NCI-H82 (cell line): ENCODE measurements around the gene EGFL8.
"Not testable (repeated sequence)": the region's sequence is repeated elsewhere in the genome, so short reads cannot be mapped to it uniquely, and the experiment has no call there.

ENCODE experiments used
- DNase-seq: peaks from one replicate; lab custom pipeline; 2025; lab: John Stamatoyannopoulos, UW

The EGFL8 gene

DNA sequence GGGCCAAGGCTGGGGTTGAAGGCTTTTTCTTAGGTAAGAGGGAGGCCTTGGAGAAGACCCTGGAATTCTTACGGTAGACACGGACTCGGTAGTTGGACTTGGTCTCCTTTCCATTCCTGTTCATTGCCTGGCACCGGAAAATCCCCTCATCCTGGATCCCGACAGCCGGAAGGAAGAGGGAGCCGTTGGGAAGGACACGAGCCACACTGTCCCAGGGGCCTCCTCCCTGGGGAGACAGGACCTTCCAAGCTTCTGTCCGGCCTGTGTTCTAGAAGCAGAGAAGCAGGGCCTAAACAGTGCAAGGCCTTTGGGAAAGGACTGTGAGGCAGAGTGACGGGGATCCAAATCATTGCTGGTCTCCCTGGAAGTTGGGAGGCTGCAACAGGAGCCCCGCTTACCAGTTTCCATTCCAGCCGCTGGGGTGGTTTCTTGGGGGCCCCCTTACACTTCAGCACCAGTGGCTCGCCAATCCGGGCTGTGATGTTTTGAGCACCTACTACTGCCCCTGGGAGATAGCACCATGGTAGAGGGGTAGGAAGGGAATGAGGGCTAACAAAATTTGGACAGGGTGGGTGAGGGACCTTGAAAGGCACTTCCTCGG lies 19.2 kb downstream of the EGFL8 start:
- no peak for DNase-seq

DNA sequence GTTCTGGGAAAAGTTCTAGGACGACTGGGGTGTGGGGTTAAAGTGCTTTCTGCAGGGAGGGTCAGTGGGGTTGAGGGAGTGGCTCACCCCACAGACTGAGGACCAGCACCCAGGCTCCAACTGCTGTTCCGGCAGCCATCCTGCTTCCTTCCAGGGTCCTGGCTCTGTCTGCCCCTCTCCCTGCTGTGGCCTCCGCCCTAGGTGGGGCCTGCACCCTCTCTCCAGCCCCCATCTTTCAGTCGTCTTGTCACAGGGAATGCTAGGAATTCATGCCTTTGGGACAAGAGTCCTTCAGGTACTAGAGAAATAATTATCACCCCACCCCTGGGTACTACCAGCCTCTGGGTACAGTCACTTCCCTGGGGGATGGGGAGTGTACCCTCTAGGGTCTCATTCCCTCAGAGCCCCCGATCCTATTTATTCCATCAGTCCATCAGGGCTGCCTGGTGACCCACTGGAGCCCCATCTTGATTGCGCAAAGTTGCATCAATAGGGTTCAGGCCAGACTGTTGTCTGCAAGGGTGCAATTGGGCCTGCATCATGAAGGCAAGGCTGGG lies 19.8 kb downstream of the EGFL8 start, which contains the start of gene AGER:
Gene AGER (minus strand): TSS at position 170 of the 557 bp plus-strand sequence. CDS start 31 bp downstream, at position 139.
- no peak for DNase-seq

DNA sequence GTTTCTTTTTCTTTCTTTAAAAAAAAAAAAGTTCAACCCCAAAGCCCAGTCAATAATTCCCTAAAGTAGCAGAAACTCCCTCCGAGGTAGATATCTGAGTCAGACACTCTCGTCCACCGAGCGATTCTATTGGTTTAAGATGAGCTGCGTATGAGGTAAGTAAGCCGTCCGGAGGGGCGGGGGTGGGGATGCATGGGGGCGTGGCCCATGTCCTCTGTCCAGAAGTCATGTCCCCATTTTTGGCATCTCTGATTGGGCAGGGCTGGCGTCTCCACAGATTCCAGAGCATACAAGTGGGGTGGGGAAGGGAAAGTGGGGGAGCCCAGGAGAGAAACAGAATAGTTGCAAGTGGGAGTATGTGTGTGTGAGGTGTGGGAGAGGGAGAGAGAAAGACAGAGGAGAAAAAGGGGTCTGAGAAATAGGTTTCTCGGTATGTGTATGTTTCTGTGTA lies 21.3 kb downstream of the EGFL8 start:
- peak; percentile 88 for DNase-seq

DNA sequence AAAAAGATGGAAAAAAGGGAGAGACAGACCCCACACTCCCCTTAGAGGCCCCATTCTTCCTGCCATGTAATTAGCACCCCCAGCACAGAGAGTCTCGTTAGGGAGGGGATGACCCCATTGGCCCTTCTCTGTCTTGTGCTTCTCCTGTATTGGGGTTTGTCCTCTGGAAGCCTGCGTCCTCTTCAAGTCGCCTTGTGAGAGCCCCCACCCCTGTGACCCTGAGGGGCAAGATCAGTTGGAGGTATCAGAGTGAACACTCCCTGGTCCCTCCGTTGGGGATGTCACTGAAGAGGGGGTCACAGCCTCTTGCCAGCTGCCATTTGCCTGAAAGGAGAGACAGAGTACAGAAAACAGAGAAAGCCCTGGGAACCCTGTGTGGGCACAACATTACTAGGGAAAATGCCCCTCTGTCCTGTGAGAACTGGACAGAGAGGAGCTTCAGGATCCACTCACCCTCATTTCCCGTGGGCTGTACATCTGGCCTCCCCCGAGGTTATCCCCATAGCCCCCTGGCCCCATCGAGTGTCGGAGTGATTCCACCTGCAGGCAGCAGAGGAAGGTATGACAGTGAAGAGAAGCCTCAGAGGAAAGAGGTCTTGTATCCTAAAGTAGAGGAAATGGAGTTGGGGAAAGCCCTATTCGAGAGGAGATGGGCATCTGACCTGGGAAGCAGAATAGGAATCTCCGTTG lies 21.9 kb downstream of the EGFL8 start:
- DNase-seq, result not testable (repeated sequence)

DNA sequence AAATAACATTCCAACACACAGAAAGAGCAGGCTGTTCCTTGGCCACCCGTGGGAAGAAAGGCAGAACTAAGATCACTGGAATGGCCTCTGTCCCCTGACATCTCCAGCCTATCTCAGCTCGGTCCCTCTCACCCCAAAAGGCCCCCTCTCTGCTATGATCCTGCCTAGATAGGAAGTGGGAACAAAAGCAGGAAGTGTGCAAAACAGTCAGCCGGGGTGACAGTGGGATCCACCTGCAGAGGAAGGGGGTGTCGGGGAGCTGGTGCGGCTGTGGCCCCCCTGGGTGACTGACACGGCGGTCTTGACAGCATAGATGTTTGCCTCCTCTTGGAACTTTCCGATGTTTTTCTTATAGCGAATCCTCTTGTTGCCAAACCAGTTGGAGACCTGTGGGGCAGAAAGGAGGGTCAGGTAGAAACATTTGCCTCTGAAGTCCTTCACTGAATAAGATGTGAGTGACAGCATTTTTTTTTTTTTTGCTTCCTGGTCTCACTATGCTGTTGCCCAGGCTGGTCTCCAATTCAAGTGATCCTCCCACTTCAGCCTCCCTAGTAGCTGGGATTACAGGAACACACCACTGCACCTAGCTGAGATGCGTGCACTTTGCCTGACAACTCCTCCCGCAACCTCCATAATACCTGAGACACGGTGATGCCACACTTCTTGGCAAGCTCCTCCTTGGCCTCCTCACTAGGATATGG lies 22.8 kb downstream of the EGFL8 start:
- no peak for DNase-seq

DNA sequence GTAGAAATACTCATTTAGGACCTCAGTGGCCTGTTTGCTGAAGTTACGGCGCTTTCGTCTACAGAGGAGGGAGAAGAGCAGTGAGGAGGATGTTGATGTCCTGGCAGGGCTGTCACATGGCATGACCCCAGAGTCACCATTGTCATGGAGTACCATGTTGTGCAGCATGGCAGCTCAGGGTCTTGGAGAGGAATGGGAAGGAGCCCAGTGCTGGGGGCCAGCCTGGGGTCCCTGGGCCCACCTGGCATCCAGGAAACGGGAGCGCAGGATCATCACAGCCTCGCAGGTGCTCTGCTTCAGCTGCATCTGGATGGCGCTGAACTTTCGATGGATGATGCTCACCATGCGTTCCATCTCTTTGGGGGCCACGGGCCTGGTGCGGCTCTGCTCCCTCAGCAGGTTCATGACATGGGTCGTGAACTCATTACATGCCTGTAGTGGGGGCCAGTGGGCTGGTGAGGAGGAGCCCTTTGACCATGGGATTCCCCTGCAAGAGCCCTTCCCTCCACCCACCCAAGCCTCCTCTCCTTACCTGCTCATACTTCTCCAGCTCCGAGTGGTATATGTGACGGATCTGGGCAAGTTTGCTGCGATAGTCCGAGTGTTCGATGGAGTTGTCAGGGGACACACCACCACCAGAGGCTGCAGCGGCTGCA lies 23.5 kb downstream of the EGFL8 start:
- DNase-seq, result not testable (repeated sequence)

DNA sequence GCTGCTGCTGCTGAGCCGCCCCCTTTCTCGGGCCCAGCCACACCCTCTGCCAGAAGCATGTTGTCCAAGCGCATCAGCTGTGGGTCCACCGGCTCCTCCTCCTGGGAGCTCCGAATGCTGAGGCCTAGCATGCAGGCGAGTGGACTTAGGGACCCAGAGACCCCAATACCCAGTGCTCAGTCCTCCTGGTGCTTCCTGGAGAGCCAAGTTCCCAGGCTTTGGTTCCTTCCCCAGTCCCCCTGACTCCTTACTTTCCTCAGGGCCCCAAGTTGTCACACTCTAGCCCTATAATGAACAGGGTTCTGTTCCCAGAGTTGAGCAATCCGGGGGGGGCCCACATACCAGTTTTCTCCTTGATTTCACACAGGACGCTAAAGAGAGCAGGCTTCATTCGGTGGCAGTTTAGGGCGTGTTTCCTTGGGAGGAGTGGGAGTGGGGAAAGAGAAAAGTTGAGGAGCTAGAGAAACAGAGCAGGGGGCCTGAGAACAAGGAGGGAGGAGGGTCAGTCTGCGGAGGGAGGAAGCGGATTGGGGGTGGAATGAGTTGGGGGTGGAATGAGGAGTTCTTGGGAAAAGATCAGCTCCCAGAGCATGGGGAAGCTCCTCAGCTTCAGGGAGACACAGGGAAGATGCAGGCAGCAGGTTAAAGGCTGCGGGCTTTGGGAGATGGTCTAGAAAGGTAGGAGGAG lies 24.1 kb downstream of the EGFL8 start:
- DNase-seq, result no peak

DNA sequence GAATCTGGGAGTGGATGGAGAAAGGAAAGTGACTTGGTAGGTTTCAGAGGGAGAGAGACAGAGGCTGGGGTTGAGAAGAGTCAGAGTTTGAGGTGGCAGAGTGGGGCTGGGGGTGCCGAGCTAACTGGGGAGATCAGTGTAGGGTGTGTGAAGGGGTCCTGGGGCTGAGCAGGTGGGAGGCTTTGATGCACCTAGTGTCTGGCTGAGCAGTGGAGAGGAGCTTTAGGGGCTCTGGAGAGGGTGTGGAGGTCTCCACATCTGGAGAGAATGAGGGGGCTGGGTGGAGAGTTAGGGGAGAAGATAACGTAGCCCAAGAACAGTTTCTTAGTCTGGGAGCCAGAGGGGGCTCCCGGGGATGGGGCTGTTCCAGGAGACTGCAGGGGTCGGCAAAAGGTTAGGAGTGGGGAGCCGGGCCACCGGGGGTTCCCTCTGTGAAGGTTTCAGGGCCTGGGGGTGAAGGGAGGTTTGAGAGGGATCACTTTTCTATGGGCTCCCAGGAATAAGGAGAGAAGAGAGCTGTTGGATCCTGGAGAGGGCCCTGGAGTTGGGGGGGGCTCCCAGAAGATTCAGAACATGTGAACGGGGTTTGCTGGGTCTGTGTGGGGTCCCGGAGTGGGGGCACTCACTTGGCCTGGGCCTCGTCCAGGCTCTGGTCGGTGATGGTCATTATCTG lies 24.8 kb downstream of the EGFL8 start:
- DNase-seq, result no peak

DNA sequence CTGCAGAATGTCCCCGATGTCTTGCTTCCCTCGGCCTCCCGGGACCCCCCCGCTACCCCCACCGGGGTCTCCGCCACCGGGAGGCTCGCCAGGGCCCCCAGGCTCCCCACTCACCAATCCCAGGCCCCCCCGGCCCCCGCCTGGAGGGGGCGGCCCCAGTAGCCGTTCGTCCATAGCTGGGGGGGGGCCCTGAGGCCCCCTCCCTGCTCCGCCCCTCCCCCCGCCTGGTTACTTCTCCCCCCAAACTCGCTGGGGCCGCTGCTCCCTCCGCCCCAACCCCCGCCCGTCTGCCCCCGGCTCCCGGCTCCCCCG lies 25.3 kb downstream of the EGFL8 start:
- no peak for DNase-seq

DNA sequence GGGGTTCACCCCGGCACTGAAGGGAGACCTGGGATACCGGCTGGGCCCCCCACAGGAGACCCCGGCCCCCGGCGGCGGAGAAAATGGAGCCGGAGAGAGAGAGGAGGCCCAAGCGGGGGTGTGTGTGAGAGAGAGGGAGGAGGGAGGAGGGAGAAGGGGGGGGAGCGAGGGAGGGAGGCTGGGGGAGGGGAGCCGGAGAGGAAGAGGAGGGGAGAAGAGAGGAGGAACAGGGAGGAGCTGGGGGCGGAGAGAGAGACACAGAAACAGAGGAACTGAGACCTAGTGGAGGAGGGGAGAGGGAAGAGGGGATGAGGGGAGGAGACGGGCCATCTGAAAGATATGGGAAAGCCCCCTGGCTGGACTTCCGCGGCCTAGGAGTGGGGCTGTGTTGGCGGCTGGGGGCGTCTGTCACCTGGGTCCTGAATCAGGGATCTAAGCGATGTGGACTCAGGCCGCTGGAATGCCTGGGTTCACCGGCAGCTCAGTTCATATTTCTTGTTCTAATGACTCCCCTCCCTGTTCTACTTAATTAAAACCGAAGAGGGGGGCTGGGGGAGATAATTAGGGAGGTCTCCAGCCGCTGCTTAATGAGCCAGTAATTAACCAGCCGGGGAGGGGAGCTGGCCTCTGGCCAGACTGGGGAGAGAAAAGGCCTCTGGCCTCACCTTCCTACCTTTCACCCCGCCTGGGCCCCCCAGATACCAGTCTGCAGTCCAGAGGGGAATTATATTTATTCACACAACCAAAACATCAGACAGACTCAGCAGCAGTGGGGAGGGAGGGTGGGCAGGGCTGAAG lies 25.9 kb downstream of the EGFL8 start, which contains the start of gene PBX2:
Gene PBX2 (minus strand): TSS at position 149 of the 798 bp plus-strand sequence. CDS start 287 bp downstream, outside the sequence.
- peak; percentile 98 for DNase-seq

DNA sequence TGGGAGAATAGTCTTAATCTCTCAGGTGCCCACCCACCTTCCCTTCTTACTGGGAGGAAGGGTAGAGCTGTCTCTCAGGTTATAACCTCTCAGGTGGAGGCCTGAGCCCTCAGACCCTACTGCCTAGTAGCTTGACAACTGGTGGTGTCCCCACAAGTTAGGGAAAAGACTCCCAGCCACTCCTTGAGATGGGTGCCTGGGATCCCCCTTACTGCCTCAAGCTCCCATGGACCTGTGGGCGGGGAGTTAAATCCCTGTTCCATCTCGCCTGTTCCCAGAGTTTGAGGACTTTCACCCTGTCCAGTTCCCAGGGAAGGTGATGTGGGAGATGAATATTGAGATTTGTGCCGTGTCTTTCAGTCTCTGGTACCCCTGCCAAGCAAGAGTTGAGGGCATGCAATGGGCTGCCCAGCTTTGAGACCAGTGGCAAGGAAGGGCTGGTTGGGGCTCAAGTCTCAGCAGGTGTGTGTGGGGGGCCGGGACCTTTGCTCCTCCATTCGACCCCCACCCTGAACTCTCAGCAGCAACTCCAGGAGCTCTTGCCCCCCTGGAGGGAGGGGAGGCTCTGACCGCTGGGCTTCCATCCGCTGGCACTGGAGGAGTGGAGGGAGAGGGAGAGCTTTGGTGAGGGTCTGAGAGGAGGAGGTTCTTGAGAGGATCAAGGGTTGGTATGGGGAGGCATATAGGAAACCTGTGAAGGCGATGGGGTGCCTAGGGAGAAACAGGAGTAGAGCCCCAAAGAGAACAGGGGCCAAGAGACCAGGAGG lies 26.7 kb downstream of the EGFL8 start:
- no peak for DNase-seq

DNA sequence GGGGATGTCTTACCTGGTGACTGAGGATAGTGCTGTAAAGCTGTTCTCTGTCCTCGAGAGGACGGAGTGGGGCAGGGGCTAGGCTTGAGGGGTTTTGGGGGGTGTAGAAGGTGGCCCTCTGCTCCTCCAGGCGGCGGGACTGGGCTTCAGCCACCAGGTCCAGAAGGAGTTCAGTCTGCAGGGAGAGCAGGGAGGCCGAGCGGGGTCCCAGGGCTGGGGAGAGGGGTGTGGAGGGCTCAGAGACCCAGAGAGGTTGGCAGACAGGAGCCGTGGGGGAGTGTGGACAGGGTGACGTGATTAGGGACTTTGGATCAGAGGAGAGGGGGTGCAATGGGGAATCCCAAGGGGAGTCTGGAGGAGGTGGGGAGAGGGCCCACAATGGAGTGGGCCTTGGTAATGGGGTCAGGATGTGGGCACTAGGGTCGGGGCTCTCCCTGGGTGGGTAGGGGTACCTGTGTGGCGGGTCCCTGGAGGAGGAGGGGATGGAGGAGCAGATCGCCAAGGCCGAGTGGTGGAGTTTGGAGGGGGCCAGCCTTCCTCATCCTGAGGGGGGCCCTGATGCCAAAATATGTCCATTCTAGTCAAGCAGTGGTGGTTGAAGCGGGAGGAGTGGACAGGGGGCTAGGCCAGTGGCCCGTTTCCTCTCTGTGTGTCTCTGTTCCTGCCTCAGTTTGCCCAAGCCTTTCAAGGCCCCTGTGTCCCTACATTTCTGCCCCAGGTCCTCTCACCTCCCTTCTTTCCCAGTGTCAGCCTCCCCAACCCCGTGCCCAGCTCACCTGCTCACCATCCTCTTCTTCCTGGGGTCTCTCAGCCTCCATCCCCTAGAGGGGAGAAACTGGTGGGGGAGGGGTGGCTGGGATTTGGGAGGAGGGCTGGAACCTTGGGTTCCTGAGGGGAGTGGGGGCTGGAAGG lies 27.6 kb downstream of the EGFL8 start:
- DNase-seq, result no peak

DNA sequence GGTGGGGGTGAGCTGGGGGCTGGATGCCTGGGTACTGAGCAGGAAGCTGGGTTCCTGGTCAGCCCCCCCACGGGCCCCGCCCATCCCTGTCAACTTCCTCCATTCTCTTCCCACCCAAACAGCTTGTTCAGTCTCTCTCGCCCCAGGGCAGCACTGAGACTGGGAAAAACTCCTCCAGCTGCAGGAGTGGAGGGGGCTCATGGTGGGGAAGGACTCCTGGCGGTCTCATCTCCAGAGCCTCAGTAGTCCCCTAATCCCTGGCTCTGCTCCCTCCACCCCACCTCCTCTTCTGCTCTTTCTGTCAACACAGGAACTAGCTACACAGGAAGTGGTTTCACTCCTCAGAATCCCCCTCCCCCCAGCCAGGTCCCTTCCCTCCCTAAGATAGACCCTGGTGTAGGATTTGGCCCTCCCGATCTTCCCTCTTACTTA lies 28.2 kb downstream of the EGFL8 start, which contains the start of gene GPSM3:
Gene GPSM3 (minus strand): TSS at position 36 of the 432 bp plus-strand sequence. CDS start 130 bp downstream, outside the sequence.
- DNase-seq, result peak; percentile 64

DNA sequence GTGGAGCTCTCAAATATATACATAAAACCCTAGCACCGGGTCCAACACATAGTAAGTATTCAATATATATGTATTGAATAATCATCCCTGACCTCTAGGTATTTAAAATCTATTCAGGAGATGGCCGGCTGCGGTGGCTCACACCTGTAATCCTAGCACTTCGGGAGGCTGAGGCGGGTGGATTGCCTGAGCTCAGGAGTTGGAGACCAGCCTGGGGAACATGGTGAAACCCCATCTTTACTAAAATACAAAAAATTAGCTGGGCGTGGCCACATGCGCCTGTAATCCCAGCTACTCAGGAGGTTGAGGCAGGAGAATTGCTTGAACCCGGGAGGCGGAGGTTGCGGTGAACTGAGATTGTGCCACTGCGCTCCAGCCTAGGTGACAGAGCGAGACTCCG lies 28.7 kb downstream of the EGFL8 start:
- DNase-seq, result not testable (repeated sequence)

DNA sequence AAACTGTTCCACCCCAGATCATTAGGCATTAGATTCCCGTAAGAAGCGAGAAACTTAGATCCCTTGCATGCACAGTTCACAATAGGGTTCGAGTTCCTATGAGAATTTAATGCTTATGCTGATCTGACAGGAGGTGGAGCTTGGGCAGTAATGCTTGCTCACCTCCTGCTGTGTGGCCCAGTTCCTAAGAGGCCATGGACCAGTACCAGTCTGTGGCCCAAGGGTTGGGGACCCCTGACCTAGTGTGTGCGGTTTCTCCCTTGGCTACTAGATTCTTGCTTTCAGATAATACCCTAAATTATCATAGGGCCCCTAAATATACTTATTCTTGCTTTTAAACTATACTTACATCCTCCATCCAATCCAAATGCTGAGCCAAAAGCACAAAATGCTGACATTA lies 30.0 kb downstream of the EGFL8 start:
- DNase-seq, result no peak

DNA sequence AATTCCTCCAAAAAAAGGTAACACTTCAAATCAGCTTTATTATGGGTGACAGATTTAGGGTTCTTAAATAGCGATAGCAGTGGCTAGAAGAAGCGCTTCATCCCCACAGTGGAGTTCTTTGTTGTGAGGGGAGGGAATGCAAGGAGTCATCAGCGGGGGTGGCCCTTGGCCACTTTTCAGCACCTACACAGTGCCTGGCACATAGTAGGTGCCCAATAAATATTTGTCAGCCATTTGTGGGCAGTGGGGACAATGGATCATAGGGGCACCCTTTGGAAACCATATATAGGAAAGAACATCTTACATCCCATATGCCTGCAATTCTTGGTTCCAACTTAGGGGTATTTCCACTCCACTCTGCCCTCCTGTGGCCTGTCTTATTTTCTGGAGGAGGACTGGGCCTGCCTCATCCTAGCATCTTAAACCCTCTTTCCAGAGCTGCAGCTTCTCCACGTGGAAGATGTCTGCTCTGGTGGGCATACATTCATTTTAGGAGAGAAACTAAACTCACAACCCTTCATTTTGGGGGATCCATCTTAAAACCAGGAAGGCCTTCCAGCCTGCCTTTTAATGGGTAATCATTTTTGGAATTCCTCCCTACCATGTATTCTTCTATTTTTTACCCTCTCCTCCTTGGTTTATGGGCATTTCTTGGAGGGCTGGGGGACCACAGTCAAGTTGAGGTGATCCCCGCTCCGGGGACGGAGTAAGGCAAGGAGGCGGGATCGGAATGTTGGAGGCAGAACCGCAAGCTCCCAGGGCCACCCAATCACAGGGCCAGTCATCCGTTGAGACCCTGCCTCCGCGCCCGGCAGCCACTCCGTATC lies 30.6 kb downstream of the EGFL8 start:
- DNase-seq, result peak; percentile 79

DNA sequence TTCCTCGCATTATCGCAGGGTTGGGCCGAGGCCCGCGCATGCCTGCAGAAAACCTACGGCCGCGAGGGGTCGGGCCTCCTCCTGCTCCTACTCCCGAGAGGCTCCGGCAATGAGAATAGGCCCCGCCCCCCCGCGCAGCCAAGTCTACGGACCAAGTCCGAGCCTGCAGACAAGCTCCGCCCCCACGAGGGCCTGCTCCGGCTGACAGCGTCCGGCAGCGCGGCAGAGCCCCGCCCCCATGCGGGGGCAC lies 31.2 kb downstream of the EGFL8 start:
- DNase-seq, result peak; percentile 100
